HEK293 (cell line): Measurements from ENCODE around the gene C2orf81.

ENCODE experiments used
- CTCF ChIA-PET: fragments of 350-600 bp; formaldehyde crosslinking; extraction: SDS; loops from one replicate; lab custom pipeline; 2021; ENCODE audit warnings: antibody characterized with exemption; lab: Yijun Ruan, JAX
- POLR2A ChIA-PET: fragments of 300-600 bp; formaldehyde crosslinking; extraction: SDS; loops from one replicate; lab custom pipeline; 2020; ENCODE audit warnings: antibody characterized with exemption, inconsistent platforms; lab: Yijun Ruan, JAX
- H3K27ac ChIP-seq: fragments of 200-500 bp; sonication (Bioruptor generic); 2 replicates; pipeline ENCODE4 v1.5.1; 2014; ENCODE audit warnings: low read depth, low read length, control low read depth, inconsistent platforms; ENCODE audit errors: extremely low read depth
- H3K36me3 ChIP-seq, 2 experiments: fragments of 200-500 bp in 1 of 2; sonication (Bioruptor generic) in 1 of 2; 1 replicate in 1 of 2; 2 replicates in 1 of 2; pipeline ENCODE4 v1.5.1; 2014 to 2017; ENCODE audit warnings: inconsistent platforms in 2 of 2, low read length in 2 of 2; ENCODE audit not compliant: control insufficient read depth in 2 of 2, insufficient read depth in 1 of 2
- H3K4me1 ChIP-seq: fragments of 200-500 bp; sonication (Bioruptor generic); 2 replicates; pipeline ENCODE4 v1.5.1; 2014; ENCODE audit warnings: mild to moderate bottlenecking, low read length, inconsistent platforms; ENCODE audit not compliant: control insufficient read depth, insufficient read depth
- H3K4me3 ChIP-seq: 2 replicates; pipeline ENCODE4 v1.5.1; 2011; ENCODE audit warnings: low read depth, mild to moderate bottlenecking, control low read depth, low read length, moderate library complexity
- H3K9me3 ChIP-seq: fragments of 200-500 bp; sonication (Bioruptor generic); 2 replicates; pipeline ENCODE4 v1.5.1; 2014; ENCODE audit warnings: low read depth, low read length, inconsistent platforms; ENCODE audit not compliant: control insufficient read depth, insufficient read depth
- GLIS2 ChIP-seq: fragments of 450-650 bp; formaldehyde crosslinking; IDR thresholded peaks from 2 replicates; pipeline ENCODE4 v1.5.1; 2016; ENCODE audit warnings: missing biosample characterization, missing genetic modification characterization
- KLF7 ChIP-seq: fragments of 450-650 bp; formaldehyde crosslinking; IDR thresholded peaks from 2 replicates; pipeline ENCODE4 v1.5.1; 2016; ENCODE audit warnings: missing biosample characterization, missing genetic modification characterization, borderline replicate concordance
- PATZ1 ChIP-seq: fragments of 450-650 bp; formaldehyde crosslinking; IDR thresholded peaks from 2 replicates; pipeline ENCODE4 v1.5.1; 2016; ENCODE audit warnings: missing biosample characterization, missing genetic modification characterization
- PBX3 ChIP-seq: sonication (generic); formaldehyde crosslinking; IDR thresholded peaks from 2 replicates; pipeline ENCODE4 v1.8.1; 2022; ENCODE audit warnings: mild to moderate bottlenecking, moderate library complexity, missing genetic modification reagents
- REPIN1 ChIP-seq: fragments of 450-650 bp; formaldehyde crosslinking; IDR thresholded peaks from 2 replicates; pipeline ENCODE4 v1.5.1; 2017; ENCODE audit warnings: missing biosample characterization, missing genetic modification characterization, low read depth
- SP3 ChIP-seq: fragments of 450-650 bp; formaldehyde crosslinking; IDR thresholded peaks from 2 replicates; pipeline ENCODE4 v1.5.1; 2016; ENCODE audit warnings: missing biosample characterization, missing genetic modification characterization
- TCF7L2 ChIP-seq: IDR thresholded peaks from 2 replicates; pipeline ENCODE4 v1.6.1; 2011; ENCODE audit warnings: low read depth, mild to moderate bottlenecking, inconsistent platforms, low read length, moderate library complexity, borderline replicate concordance
- ZBTB21 ChIP-seq: fragments of 450-650 bp; formaldehyde crosslinking; IDR thresholded peaks from 2 replicates; pipeline ENCODE4 v1.5.1; 2017; ENCODE audit warnings: missing biosample characterization, missing genetic modification characterization
- ZBTB7A ChIP-seq: fragments of 450-650 bp; formaldehyde crosslinking; IDR thresholded peaks from 2 replicates; pipeline ENCODE4 v1.5.1; 2016; ENCODE audit warnings: low read depth, missing biosample characterization, missing genetic modification characterization
- ZBTB8A ChIP-seq: fragments of 450-650 bp; formaldehyde crosslinking; IDR thresholded peaks from 2 replicates; pipeline ENCODE4 v1.5.1; 2016; ENCODE audit warnings: missing biosample characterization, missing genetic modification characterization
- ZFHX2 ChIP-seq: fragments of 450-650 bp; formaldehyde crosslinking; conservative IDR thresholded peaks from 2 replicates; pipeline ENCODE4 v1.5.1; 2016; ENCODE audit warnings: missing biosample characterization, missing genetic modification characterization
- ZFP69B ChIP-seq: fragments of 450-650 bp; formaldehyde crosslinking; IDR thresholded peaks from 2 replicates; pipeline ENCODE4 v1.5.1; 2016; ENCODE audit warnings: missing biosample characterization, missing genetic modification characterization
- ZNF140 ChIP-seq: fragments of 450-650 bp; formaldehyde crosslinking; IDR thresholded peaks from 2 replicates; pipeline ENCODE4 v1.5.1; 2016; ENCODE audit warnings: missing biosample characterization, missing genetic modification characterization
- ZNF2 ChIP-seq: fragments of 450-650 bp; formaldehyde crosslinking; IDR thresholded peaks from 2 replicates; pipeline ENCODE4 v1.5.1; 2016; ENCODE audit warnings: missing biosample characterization, missing genetic modification characterization
- ZNF239 ChIP-seq: fragments of 450-650 bp; formaldehyde crosslinking; IDR thresholded peaks from 2 replicates; pipeline ENCODE4 v1.5.1; 2016; ENCODE audit warnings: missing biosample characterization, missing genetic modification characterization
- ZNF341 ChIP-seq: fragments of 450-650 bp; formaldehyde crosslinking; IDR thresholded peaks from 2 replicates; pipeline ENCODE4; 2016; ENCODE audit warnings: low read depth, missing biosample characterization, missing genetic modification characterization
- ZNF366 ChIP-seq: fragments of 450-650 bp; formaldehyde crosslinking; conservative IDR thresholded peaks from 2 replicates; pipeline ENCODE4 v1.5.1; 2016; ENCODE audit warnings: missing biosample characterization, missing genetic modification characterization
- ZNF394 ChIP-seq: fragments of 450-650 bp; formaldehyde crosslinking; IDR thresholded peaks from 2 replicates; pipeline ENCODE4 v1.5.1; 2016; ENCODE audit warnings: missing biosample characterization, missing genetic modification characterization, mild to moderate bottlenecking, moderate library complexity, borderline replicate concordance
- ZNF514 ChIP-seq: fragments of 450-650 bp; formaldehyde crosslinking; IDR thresholded peaks from 2 replicates; pipeline ENCODE4 v1.5.1; 2016; ENCODE audit warnings: missing biosample characterization, missing genetic modification characterization
- ZNF571 ChIP-seq: fragments of 450-650 bp; formaldehyde crosslinking; IDR thresholded peaks from 2 replicates; pipeline ENCODE4 v1.5.0; 2017; ENCODE audit warnings: missing biosample characterization, missing genetic modification characterization
- ZNF610 ChIP-seq: fragments of 450-650 bp; formaldehyde crosslinking; IDR thresholded peaks from 2 replicates; pipeline ENCODE4 v1.5.1; 2016; ENCODE audit warnings: missing biosample characterization, missing genetic modification characterization, borderline replicate concordance
- ZNF623 ChIP-seq: fragments of 450-650 bp; formaldehyde crosslinking; IDR thresholded peaks from 2 replicates; pipeline ENCODE4 v1.5.1; 2016; ENCODE audit warnings: missing biosample characterization, missing genetic modification characterization
- ZNF660 ChIP-seq: fragments of 450-650 bp; IDR thresholded peaks from 2 replicates; pipeline ENCODE4 v1.5.1; 2018; ENCODE audit warnings: missing biosample characterization, mild to moderate bottlenecking, missing genetic modification characterization
- ZNF701 ChIP-seq: fragments of 450-650 bp; formaldehyde crosslinking; IDR thresholded peaks from 2 replicates; pipeline ENCODE4 v1.5.1; 2016; ENCODE audit warnings: missing biosample characterization, missing genetic modification characterization
- ZNF704 ChIP-seq: fragments of 450-650 bp; formaldehyde crosslinking; IDR thresholded peaks from 2 replicates; pipeline ENCODE4 v1.5.1; 2016; ENCODE audit warnings: missing biosample characterization, missing genetic modification characterization
- ZNF776 ChIP-seq: fragments of 450-650 bp; formaldehyde crosslinking; IDR thresholded peaks from 2 replicates; pipeline ENCODE4 v1.5.0; 2017; ENCODE audit warnings: missing biosample characterization, missing genetic modification characterization, borderline replicate concordance
- ZSCAN18 ChIP-seq: fragments of 450-650 bp; formaldehyde crosslinking; IDR thresholded peaks from 2 replicates; pipeline ENCODE4 v1.5.1; 2016; ENCODE audit warnings: missing biosample characterization, missing genetic modification characterization

C2orf81 gene

GRCh38 chr2:74428675-74429074 is 7.3 kb upstream of the C2orf81 start:
- ChIA-PET CTCF (no interaction called here), POLR2A (interaction anchor here (1.0 to 1.4 kb wide), 3 partner anchors 12 to 37 kb away, joined by 3 to 4 read pairs (median 4); no protein-coding TSS in a partner anchor)
- peaks cover 16 to 90% of the 10 kb centered on the region in 2 experiments; a peak in 2 of 3 replicates for H3K36me3 ChIP-seq
- H3K4me1 ChIP-seq = no peaks in the 10 kb centered on the region
- H3K27ac ChIP-seq = no peak overlapping the region
- H3K9me3 ChIP-seq = no peaks in the 10 kb centered on the region
- no peak for TF ChIP-seq ZNF571 (tag by site-specific recombination)
- TF ChIP-seq KLF7 (tag by site-specific recombination) = no peak
- TF ChIP-seq GLIS2 = peak; percentile 5; the same call in 1 of the 2 replicates
- TF ChIP-seq PBX3 (CRISPR knock-in tag) = no peak
- H3K4me3 ChIP-seq = no peak overlapping the region

GRCh38 chr2:74427551-74427950 is 6.1 kb upstream of the C2orf81 start:
- ChIA-PET POLR2A (interaction anchor here (1.1 to 1.4 kb wide), 4 partner anchors 15 to 36 kb away, joined by 3 to 4 read pairs (median 4); partner anchors contain the start of gene WBP1), CTCF (interaction anchor here (0.7 kb wide), 1 partner anchor 37 kb away, joined by 3 read pairs; no protein-coding TSS in a partner anchor)
- H3K4me3 ChIP-seq = no peak overlapping the region
- no peaks in the 10 kb centered on the region for H3K4me1 ChIP-seq
- TF ChIP-seq ZFHX2 (no peak), ZNF610 (tag by site-specific recombination) (no peak), ZNF514 (no peak), ZNF239 (tag by site-specific recombination) (no peak), ZFP69B (no peak), ZNF623 (tag by site-specific recombination) (no peak), SP3 (no peak), ZBTB7A (tag by site-specific recombination) (no peak), ZNF341 (tag by site-specific recombination) (no peak), ZNF140 (tag by site-specific recombination) (no peak), ZNF2 (tag by site-specific recombination) (no peak), ZBTB8A (tag by site-specific recombination) (no peak), ZNF776 (no peak)
- no peaks in the 10 kb centered on the region for H3K9me3 ChIP-seq
- no peak overlapping the region for H3K27ac ChIP-seq
- H3K36me3 ChIP-seq = peaks cover 19 to 89% of the 10 kb centered on the region in 2 experiments; a peak in 2 of 3 replicates

- CTCF ChIA-PET = no interaction called here
- H3K4me3 ChIP-seq = no peak overlapping the region
- no peak overlapping the region for H3K27ac ChIP-seq
- POLR2A ChIA-PET = interaction anchor here (3.3 kb wide), 1 partner anchor 14 kb away, joined by 17 read pairs; no protein-coding TSS in a partner anchor
- H3K36me3 ChIP-seq = peaks cover 19 to 76% of the 10 kb centered on the region in 2 experiments; a peak in 2 of 3 replicates
- no peaks in the 10 kb centered on the region for H3K9me3 ChIP-seq
- no peaks in the 10 kb centered on the region; the same call in 1 of the 2 replicates for H3K4me1 ChIP-seq
- no peak for TF ChIP-seq ZNF366
- 0 out of 2 replicates have a peak, but pooled peaks have one; percentile 28 for TF ChIP-seq ZBTB21 (tag by site-specific recombination)
- TF ChIP-seq ZNF394 (tag by site-specific recombination) = no peak
- no peak for TF ChIP-seq ZNF704 (tag by site-specific recombination)
- peak; percentile 39; the same call in 1 of the 2 replicates for TF ChIP-seq GLIS2
- no peak for TF ChIP-seq ZNF701
- TF ChIP-seq ZNF660 (tag by site-specific recombination) = no peak
- peak; percentile 31; the same call in 1 of the 2 replicates for TF ChIP-seq PATZ1
- no peak for TF ChIP-seq KLF7 (tag by site-specific recombination)
- TF ChIP-seq ZSCAN18 (tag by site-specific recombination) = no peak
- TF ChIP-seq TCF7L2 = no peak
- no peak for TF ChIP-seq REPIN1 (tag by site-specific recombination)
Measured at GRCh38 chr2:74426181-74426758, 4.9 kb upstream of the C2orf81 start.
